Endodermal cell (in vitro differentiated cells): ENCODE data around the gene COL15A1. TPM values are rescaled to one million over a fixed set of nuclear protein-coding genes. Genes with fewer than 3 reads are reported as not detected.
A peak's percentile ranks its signal among the peaks of the same experiment; 100 is the strongest.

Experiments
- DNase-seq: peaks from one replicate; pipeline ENCODE4 v3.0.0-alpha.2; 2017
- H3K27ac ChIP-seq: 2 replicates; pipeline ENCODE4 v1.5.1; 2013; ENCODE audit warnings: mild to moderate bottlenecking, low read depth, low read length, moderate library complexity
- H3K27me3 ChIP-seq: 2 replicates; pipeline ENCODE4 v1.6.1; 2013; ENCODE audit warnings: mild to moderate bottlenecking, low read length, moderate library complexity; ENCODE audit not compliant: insufficient read depth, control insufficient read depth, poor library complexity, severe bottlenecking
- H3K36me3 ChIP-seq: 2 replicates; pipeline ENCODE4 v1.7.0; 2013; ENCODE audit warnings: mild to moderate bottlenecking, low read length, moderate library complexity; ENCODE audit not compliant: control insufficient read depth, insufficient read depth
- H3K4me1 ChIP-seq: one replicate; pipeline ENCODE4 v1.7.0; 2013; ENCODE audit warnings: low read length; ENCODE audit not compliant: control insufficient read depth, insufficient read depth
- H3K4me3 ChIP-seq: 2 replicates; pipeline ENCODE4 v1.5.1; 2013; ENCODE audit warnings: mild to moderate bottlenecking, low read length, moderate library complexity
- H3K9ac ChIP-seq: 2 replicates; pipeline ENCODE4 v1.6.1; 2013; ENCODE audit warnings: mild to moderate bottlenecking, low read length, moderate library complexity; ENCODE audit not compliant: poor library complexity, severe bottlenecking; ENCODE audit errors: extremely low read depth
- H3K9me3 ChIP-seq: 2 replicates; pipeline ENCODE4 v1.6.1; 2013; ENCODE audit warnings: mild to moderate bottlenecking, low read length, moderate library complexity; ENCODE audit not compliant: control insufficient read depth
- H3K27ac Mint-ChIP-seq: 2 replicates; pipeline ENCODE4 v1.8.0; 2020; ENCODE audit warnings: mixed read lengths
- H3K27me3 Mint-ChIP-seq: 2 replicates; pipeline ENCODE4 v1.8.0; 2021; ENCODE audit warnings: mild to moderate bottlenecking, mixed read lengths; ENCODE audit not compliant: insufficient read depth
- H3K36me3 Mint-ChIP-seq: 2 replicates; pipeline ENCODE4 v1.8.0; 2020; ENCODE audit warnings: low read depth, mixed read lengths
- H3K4me1 Mint-ChIP-seq: 2 replicates; pipeline ENCODE4 v1.8.0; 2020; ENCODE audit warnings: mixed read lengths
- H3K4me3 Mint-ChIP-seq: 2 replicates; pipeline ENCODE4 v1.8.0; 2020; ENCODE audit warnings: mild to moderate bottlenecking, moderate library complexity, mixed read lengths
- H3K9me3 Mint-ChIP-seq: 2 replicates; pipeline ENCODE4 v1.8.0; 2020; ENCODE audit warnings: mild to moderate bottlenecking, mixed read lengths
- WGBS, 2 experiments: methylation state at CpG; one replicate each; pipeline versions ENCODE4 v1.1.5 to v1.1.7; 2013; ENCODE audit warnings: missing lambda C conversion rate in 2 of 2, mixed read lengths in 1 of 2; ENCODE audit not compliant: insufficient coverage in 1 of 2, insufficient read length in 1 of 2; 5-methylcytosine and 5-hydroxymethylcytosine counted together
- total RNA-seq, 2 donors: library from RNA; stranded (reverse); fragmentation: NEBNext Ultra II Directional in 1 of 2; extraction: Animal tissue kit (Norgen Biotek cat#: 25700) in 1 of 2; gene quantifications; 2 replicates in 1 of 2; 3 replicates in 1 of 2; pipeline ENCODE4 v1.2.1, GENCODE V29; 2021
- TF ChIP-seq, protein P1 (sequence below): fragments of 200-600 bp; sonication (generic); conservative IDR thresholded peaks from 2 replicates; pipeline ENCODE4 v1.5.0; 2021; ENCODE audit warnings: antibody characterized with exemption, mild to moderate bottlenecking

COL15A1 gene
- total RNA-seq, 2 donors from 2014 or later: 0.27 TPM; not detected in 1

DNA sequence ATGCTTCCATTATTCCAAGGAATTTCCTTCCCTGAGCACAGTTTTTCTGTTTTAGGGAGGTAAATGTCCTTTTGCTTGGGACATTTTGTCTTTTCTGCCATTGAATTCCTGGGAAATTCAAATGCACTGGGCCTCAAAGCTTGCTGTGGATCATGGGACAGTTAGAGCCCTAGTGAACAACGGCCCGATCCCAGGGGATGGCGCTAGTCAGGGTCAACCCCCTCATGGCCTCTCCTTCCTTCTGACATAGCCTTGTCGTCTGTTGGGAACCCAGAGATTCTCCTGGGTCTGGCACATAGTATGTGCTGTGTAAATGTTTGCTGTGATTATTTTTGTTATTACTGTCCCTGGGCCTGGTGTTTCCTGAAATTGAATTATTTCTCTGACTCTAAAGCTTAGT, 30.7 kb upstream of the COL15A1 start:
- no peaks in the 10 kb centered on the region for H3K9me3 ChIP-seq
- Mint-ChIP-seq H3K36me3 (no peaks in the 10 kb centered on the region), H3K4me1 (no peaks in the 10 kb centered on the region), H3K9me3 (no peaks in the 10 kb centered on the region), H3K27me3 (no peaks in the 10 kb centered on the region), H3K4me3 (no peak overlapping the region), H3K27ac (no peak overlapping the region)
- H3K4me1 ChIP-seq: no peaks in the 10 kb centered on the region
- H3K36me3 ChIP-seq: no peaks in the 10 kb centered on the region
- H3K9ac ChIP-seq: no peak overlapping the region
- H3K27me3 ChIP-seq: no peaks in the 10 kb centered on the region
- DNase-seq: peak; percentile 45
- H3K4me3 ChIP-seq: no peak overlapping the region
- H3K27ac ChIP-seq: no peak overlapping the region
- 88 to 91% methylated on average over 3 to 4 of the region's 4 CpGs for WGBS, 2 experiments
- TF ChIP-seq, protein P1, sequence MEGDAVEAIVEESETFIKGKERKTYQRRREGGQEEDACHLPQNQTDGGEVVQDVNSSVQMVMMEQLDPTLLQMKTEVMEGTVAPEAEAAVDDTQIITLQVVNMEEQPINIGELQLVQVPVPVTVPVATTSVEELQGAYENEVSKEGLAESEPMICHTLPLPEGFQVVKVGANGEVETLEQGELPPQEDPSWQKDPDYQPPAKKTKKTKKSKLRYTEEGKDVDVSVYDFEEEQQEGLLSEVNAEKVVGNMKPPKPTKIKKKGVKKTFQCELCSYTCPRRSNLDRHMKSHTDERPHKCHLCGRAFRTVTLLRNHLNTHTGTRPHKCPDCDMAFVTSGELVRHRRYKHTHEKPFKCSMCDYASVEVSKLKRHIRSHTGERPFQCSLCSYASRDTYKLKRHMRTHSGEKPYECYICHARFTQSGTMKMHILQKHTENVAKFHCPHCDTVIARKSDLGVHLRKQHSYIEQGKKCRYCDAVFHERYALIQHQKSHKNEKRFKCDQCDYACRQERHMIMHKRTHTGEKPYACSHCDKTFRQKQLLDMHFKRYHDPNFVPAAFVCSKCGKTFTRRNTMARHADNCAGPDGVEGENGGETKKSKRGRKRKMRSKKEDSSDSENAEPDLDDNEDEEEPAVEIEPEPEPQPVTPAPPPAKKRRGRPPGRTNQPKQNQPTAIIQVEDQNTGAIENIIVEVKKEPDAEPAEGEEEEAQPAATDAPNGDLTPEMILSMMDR: no peak

DNA sequence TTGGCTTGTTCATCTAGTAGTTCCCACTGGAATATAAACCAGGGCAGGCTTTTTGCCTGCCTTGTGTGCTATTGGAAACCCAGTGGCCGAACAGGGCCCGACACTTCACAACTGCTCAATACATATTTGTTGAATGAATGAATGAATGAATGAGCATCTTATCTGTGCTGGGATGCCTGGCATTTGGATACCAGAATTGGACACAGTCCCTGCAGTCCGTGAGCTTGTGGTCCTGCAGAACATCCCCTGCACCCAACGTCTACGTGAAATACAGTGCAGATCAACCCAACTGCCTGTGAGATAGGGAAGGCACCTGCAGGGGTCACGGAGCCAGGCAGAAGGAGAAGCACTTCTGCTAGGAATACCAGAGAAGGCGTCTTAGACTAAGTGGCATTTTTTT, 30.0 kb upstream of the COL15A1 start:
- TF ChIP-seq, protein P1: no peak
- Mint-ChIP-seq H3K27me3 (no peaks in the 10 kb centered on the region), H3K27ac (no peak overlapping the region), H3K4me3 (no peak overlapping the region), H3K9me3 (no peaks in the 10 kb centered on the region), H3K4me1 (no peaks in the 10 kb centered on the region), H3K36me3 (no peaks in the 10 kb centered on the region)
- H3K27ac ChIP-seq: no peak overlapping the region
- H3K27me3 ChIP-seq: no peaks in the 10 kb centered on the region
- H3K4me1 ChIP-seq: no peaks in the 10 kb centered on the region
- H3K36me3 ChIP-seq: no peaks in the 10 kb centered on the region
- H3K9me3 ChIP-seq: no peaks in the 10 kb centered on the region
- H3K9ac ChIP-seq: no peak overlapping the region
- no peak overlapping the region for H3K4me3 ChIP-seq
- 93 to 97% methylated on average over 3 to 7 of the region's 7 CpGs for WGBS, 2 experiments
- peak; percentile 30 for DNase-seq

DNA sequence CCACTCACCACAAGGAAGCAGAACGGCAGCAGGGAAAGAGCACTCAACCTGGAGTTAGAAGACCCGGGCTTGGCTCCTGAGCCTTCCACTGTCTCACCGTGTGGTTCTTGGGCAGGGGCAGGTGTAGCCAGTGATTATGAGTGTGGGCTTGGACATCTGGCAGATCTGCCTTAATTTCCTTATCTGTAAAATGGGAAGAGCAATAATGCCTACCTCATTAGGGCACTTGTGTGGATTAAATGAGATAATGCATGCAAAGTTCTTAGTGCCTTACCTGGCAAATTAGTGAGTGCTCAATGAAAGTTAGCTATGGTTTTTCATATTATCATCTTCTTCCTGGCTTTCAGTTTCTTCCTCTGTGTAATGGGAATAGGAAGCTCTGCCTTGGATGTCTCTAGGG, 28.1 kb upstream of the COL15A1 start:
- Mint-ChIP-seq H3K4me3 (no peak overlapping the region), H3K27ac (no peak overlapping the region), H3K4me1 (no peaks in the 10 kb centered on the region), H3K9me3 (no peaks in the 10 kb centered on the region), H3K27me3 (no peaks in the 10 kb centered on the region), H3K36me3 (no peaks in the 10 kb centered on the region)
- peak; percentile 13 for DNase-seq
- H3K4me3 ChIP-seq: no peak overlapping the region
- H3K9ac ChIP-seq: no peak overlapping the region
- no peaks in the 10 kb centered on the region for H3K36me3 ChIP-seq
- H3K4me1 ChIP-seq: no peaks in the 10 kb centered on the region
- H3K9me3 ChIP-seq: no peaks in the 10 kb centered on the region
- 94% methylated on average over 3 of the region's 3 CpGs; no CpG with 5 or more reads in 1 of the 2 experiments for WGBS, 2 experiments
- H3K27me3 ChIP-seq: no peaks in the 10 kb centered on the region
- no peak overlapping the region for H3K27ac ChIP-seq
- TF ChIP-seq, protein P1: no peak
